ENCODE data around the gene KIAA0753.

The KIAA0753 gene

DNA sequence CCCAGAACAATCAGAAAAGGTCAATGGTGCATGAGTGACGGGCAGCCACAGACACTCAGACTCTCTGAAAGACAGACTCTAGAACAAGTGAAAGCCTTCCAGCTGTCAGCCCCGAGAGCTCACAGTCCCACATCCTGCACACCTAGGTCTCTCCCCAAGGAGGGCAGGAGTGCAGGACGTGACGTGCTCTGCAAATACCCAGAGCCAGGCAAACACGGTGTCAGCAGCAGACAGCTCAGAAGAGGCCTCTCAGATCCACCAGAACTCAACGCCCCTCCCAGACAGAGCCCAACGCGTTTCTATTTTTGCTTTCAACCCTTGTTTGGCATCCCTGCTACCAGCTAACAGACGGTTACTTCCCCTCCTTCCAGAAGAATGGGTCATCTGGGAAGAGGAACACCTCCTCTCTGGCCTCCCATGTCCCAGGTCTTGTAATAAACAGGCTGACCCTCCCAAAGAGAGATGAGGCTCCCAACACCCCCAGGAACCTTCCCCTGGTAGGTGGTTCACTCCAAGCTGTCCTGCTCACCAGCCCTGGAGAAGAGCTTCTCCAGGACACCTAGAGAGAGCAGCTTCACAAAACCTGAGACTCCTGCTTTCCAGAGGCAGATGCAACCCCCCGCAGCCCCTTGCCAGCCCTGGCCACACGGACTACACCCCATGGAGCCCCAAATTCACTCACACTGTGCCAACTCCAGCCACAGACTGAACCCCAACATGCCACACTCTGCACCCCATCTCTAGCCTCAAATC, 91.8 kb downstream of the KIAA0753 start:
- no peak for DNase-seq (ENCODE audit: low spot score)

DNA sequence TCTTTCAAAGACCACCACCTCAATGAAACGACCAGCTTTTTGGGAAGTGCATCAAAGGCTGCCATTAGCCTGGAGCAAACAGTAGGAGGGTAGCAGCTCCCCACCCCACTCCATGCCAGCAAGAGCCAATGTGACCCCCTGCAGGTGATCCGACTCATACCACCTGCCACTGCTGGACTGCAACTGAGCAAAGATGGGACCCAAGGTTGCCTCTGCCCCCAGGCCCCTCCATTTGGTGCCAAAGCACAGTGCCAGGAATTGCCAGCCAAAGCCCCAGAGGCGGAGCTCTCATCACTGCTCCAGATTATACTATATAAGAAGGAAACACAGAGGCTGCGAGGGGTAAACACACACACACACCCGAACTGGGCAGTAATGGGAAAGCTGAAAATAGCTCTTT, 92.5 kb downstream of the KIAA0753 start:
- DNase-seq (ENCODE audit: low spot score), result no peak

DNA sequence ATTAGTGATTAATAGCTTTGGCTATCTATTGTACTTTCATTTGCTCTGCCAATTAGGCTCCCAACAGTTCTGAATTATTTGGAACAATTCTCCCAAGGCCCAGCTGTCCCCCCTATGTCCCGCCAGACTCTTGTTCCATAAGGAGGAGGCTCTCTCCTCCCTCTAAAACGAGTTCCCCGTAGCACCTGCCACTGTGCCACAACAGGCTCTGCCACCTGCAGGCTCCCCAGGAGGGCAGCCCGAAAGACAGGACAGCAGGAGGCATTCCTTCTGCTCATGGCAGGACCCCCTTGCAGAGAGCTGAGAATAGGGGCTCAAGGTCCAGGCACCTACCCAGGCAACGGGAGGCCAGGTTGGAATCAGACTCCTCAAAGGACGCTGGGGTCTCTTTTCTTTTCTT, 93.2 kb downstream of the KIAA0753 start:
- DNase-seq (ENCODE audit: low spot score), result no peak

DNA sequence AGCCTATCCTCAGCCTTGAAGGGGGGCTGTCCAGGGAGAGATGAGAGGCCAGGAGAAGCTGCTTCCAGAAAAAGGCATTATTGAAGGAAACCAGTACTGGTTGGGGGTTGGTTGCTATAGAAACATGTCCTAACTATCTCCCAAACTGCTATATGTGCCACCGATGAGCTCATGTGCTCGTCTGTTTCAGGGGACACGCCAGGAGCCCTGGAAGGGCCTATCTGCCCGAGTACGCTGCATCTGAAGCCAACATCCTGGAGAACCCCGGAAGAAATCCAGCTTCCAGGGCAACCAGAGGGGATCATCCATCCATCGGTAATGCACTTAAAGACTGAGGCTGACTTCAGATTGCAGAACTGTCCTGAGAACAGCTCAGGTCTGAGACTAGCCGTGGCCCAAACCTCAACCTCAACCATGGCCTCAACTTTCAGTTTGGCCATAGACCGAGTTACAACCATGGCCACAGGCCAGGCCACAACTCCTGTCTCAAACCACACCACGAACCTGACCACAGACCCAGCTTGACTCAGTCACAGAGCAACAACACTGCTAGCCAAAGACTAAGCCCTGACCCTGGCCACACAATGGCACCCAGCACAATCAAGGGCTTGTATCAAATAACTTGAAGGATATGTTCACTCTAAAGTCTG, 94.3 kb downstream of the KIAA0753 start:
- no peak for DNase-seq (ENCODE audit: low spot score)

DNA sequence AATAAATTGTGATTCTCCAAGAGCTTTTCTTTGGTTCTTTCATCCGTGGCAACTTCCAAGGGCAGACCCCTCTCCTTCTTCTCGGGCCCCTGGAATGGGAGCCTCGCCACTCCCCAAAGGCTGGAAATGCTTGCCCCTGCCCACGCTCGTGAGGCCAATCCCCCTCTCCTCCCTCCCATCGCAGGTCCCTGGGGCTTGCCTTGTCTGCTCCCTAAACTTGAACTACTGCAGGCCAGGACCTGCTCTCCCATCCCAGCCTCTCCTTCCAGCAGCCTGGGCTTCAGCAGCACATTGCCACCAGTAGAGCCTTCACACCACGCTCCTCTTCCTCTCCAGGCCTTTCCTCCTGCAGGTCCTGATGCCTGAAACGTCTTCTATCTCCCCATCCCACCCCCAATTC, 95.2 kb downstream of the KIAA0753 start:
- DNase-seq (ENCODE audit: low spot score), result no peak

DNA sequence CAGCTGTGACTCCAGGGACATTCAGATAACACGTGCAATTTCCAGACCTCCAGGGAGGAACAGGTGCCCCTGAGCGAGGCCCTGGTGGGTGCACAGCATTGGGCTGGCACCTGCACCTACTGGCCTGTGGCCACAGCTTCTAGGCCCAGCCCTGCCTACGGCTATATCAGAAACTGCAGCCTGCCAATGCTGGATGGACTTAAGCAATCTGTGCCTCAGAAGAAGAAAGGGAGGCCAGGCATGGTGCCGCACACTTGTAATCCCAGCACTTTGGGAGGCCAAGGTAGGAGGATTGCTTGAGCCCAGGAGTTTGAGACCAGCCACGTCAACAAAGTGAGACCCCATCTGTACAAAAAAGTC, 96.5 kb downstream of the KIAA0753 start:
- DNase-seq (ENCODE audit: low spot score), result no peak

DNA sequence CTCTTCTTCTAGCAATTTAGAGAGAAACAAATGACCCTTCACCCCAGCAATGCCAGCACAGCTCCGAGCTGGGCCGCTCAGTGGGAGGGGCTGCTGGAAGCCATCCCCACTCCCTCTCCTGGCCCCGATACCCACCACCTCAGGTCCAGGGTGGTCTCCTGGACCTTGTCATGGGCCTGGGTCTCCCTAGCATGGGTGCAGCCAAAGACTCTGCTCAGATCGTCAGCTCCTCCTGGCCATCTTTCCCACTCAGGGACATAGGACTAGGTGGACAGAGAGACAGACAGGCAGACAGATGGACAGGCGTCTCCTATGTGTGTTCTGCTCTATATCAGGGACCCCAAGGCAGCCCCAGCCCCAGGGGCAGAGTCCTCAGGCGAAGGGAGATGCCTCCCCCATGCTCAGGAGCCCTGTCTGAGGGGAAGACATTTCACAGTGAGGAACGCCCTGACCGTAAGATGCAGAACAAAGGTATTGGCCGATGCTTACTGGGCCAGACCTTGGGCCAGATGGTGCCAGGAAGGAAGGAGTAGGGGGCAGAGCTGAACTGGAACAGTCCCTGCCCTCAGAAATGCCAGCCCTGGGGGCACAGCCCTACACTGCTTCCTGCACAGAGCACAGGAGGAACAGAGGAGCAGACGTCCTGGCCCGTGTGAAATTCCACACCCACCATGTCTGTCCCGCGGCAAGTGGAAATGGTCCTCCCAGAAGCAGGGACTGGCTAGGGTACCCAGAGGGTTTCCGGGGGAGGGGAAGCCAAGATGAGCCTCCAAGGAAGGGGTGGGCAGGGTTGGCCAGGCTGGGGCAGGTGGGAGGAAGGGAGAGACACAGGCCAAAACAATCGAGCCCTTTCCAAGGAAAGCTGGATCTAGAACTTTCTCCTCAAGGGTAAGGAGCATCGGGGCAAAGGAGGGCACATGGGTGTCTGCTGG, 97.2 kb downstream of the KIAA0753 start:
- DNase-seq (ENCODE audit: low spot score), result no peak

DNA sequence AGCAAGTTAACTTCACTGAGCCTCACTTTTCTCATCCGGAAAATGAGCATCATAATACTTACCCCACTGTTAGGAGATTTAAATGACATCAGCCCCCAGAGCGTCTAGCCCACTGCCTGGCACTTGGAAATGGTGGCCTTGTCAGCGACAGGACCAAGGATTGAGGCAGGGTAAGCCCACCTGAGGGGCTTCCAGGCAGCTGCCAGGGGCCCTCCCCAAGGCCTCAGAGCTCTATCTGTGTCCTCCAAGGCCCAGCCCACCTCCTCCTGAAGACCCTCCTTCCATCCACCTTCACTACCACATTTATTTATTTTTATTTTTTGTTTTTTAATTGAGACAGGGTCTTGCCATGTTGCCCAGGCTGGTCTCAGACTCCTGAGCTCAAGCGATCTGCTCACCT, 97.9 kb downstream of the KIAA0753 start:
- no peak for DNase-seq (ENCODE audit: low spot score)

DNA sequence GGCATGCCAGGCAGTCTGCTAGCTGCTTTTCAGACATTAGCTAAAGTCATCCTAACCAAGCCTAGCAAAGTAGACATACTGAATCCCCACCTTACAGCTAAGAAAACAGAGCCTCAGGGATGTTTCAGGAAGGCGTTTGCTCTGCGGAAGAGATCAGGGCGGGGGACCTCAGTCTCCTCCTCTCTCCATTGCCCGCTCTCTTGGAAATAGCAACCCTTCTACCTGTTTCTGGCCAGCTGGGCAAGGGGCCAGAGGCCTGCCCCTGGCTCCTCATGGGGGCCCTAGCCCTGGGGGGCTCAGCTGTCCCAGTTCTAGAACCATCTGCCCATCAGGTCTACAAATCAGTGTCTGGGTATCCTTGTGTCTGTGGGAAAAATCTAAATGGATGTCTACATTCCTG, 98.6 kb downstream of the KIAA0753 start:
- DNase-seq (ENCODE audit: low spot score), result no peak

DNA sequence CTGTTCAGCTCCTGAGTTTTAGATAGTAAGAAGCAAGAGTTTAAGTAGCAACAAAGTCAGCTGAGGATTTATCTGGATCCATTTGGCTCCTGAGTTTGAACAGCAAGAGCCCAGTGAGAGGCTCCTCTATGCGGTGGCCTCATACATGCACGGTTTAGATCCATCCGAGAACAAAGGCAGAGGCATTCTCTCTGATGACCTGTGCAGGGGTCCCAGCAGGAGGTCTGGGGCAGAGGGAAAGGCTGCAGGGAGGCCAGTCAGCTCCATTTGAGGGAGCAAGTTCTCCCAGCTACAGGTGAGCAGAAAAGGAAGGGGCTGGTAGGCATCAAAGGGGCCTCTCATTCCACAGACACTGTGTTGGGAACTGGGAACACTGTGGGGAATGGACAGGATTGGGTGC, 100.6 kb downstream of the KIAA0753 start:
- DNase-seq (ENCODE audit: low spot score), result no peak

DNA sequence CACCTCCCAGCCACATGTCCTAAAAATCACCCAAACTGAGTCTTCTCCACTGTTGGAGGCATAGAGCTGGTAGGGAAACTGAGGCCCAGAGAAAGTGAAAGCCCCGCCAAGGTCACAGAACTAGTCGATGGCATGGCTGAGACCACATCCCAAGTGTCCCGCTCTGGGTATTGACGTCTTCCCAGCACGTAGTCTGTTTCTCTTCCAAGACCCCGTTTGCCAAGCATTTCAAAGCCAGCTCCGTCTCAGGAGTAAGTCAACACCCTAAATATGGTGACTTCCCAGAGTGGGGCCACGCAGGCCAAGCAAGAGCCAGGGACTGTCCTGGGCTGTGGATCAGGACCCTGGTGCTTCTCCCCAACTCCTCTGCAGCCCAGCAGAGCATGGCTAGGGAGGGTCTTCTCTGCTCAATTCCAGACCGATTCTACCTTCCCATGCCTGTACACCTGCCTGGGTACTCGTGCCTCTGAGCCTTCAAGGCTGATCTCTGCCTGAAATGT, 103.9 kb downstream of the KIAA0753 start:
- no peak for DNase-seq (ENCODE audit: low spot score)

DNA sequence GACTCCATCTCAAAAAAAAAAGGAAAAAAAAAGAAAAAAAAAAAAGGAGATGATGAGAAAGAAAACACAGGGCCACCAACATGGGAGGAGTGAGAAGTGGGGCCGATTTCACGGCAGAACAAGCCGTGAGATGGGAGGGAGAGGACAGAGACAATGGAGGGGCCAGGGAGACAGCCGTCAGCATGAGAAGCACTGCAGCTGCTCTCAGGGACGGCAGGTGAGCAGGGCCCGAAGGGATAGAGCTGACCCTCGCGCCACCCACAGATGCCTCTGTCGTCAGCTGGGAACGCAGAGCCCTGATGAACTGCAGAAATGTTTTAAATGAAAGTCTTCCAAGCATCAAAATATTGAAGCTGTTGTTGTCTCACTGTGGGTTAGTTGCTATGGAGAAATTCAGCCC, 104.5 kb downstream of the KIAA0753 start:
- DNase-seq (ENCODE audit: low spot score), result no peak

DNA sequence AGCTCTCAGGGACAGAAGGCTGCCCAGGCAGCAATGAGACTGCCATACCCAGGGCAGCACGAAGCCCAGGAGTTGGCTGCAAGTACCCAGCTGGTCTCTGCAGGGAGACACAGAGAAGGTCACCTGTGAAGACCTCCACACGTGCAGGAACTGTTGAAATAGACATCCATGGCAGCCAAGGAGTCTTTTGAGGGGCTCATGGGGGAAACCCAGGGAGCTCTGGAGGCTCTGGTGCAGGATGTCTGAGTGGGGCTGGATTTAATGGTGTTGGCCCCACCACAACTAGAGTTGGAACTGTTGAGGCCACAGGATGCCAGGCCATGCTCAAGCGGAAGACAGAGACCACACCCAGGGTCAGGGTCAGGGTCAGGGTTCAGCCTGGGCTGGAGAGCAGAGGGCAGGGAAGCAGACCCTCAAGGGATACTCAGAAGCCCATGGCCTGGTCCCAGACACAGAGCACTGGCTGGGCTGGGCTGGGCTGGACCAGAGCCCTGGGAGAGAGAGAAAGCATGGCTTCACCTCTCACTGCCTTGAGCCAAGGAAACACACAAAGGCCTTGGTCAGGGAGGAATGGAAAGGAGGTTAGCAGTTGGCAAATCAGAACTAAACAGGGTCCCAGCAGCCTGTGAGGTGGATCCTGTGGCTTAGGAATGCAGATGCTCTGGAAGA, 105.5 kb downstream of the KIAA0753 start:
- no peak for DNase-seq (ENCODE audit: low spot score)

DNA sequence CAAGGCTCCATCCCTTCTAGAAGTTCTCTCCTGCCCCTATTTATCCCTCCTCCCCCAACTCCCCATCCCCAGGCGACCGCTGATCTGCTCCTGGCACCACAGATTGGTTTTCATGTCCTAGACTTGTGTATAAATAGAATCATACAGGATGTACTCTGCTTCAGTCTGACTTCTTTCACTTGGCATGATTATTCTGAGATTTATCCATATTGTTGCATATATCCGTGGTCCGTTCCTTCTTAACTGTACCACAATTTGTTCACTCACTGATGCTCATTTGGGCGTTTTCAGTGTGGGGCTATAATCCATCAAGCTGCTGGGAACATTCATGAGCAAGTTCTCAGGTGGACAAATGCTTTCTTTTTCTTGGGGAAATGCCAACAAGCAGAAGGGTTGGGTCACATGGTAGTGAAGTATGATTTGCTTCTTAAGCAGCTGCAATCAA, 108.0 kb downstream of the KIAA0753 start:
- no peak for DNase-seq (ENCODE audit: low spot score)

DNA sequence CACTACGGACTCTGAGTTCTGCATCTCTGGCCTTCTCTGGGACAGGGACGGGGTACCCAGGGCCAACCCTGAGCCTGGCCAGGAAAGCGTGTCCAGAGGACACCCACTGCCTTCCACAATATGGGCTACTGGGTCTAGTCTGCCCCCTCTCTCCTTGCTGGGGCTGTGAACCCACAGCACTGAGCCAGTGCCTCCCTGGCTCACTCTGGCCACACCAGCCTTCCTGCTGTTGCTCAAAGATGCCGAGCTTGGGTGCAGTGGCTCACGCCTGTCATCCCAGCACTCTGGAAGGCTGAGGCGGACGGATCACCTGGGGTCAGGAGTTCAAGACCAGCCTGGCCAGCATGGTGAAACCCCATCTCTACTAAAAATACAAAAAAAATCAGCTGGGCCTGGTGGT, 108.9 kb downstream of the KIAA0753 start:
- no peak for DNase-seq (ENCODE audit: low spot score)

DNA sequence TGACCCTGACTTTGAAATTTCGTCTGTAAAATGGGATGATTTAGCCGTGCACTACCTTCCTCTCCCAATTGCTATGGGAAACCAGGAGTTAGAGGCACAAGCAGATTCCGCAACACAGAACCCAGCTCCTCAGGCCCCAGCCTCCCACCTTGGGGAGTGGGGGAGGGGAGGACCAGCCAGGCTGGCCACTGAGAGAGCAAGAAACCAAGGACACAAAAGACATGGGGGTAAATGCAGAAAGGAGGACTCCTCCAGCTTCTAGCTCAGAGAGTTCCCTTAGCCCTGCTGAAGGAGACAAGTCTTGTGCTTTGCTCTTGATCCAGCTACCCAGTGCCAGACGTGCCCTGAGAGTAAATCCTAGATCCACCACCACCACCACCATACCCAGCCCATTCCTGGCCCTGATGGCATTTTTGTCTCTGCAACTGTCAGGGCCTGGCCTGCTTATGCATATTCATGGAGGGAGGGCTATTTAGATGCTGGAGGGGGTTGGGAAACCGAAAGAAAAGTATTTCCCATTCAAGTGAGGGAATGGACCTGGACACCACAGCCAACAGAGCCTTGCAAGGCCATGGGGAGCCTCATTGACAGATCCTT, 110.1 kb downstream of the KIAA0753 start:
- DNase-seq (ENCODE audit: low spot score), result no peak

DNA sequence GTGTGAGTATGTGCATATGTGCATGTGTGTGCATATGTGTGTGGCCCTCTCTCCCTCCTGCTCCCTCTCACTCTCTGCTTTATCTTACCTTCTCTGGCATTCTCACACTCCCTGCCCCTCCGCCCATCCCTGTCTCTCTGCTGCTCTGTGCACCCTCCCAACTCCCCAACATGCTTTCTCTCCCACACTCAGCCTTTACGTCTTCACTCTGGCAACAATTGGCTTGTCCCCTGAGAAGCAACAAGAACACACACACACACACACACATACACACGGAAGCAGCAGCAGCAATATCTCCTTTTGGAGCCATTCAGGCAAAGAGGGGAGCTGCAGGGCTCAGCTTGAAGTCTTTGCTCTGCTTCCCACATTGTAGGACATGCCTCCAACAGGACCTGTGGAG, 112.0 kb downstream of the KIAA0753 start:
- DNase-seq (ENCODE audit: low spot score), result no peak

All from SK-N-DZ (cell line).